GM23248 (cell line): Measurements from ENCODE around the gene IMPDH1. TPM values are rescaled to one million over a fixed set of nuclear protein-coding genes. Genes with fewer than 3 reads are reported as not detected.

ENCODE experiments used
- DNase-seq: peaks from one replicate; pipeline ENCODE4 v3.0.0-alpha.2; 2015
- H2AFZ ChIP-seq: fragments of 200-600 bp; sonication (generic); 2 replicates; pipeline ENCODE4 v1.6.1; 2016; ENCODE audit warnings: antibody characterized with exemption
- H3F3A ChIP-seq: fragments of 200-600 bp; sonication (generic); 2 replicates; pipeline ENCODE4 v1.6.1; 2016; ENCODE audit warnings: mild to moderate bottlenecking, antibody characterized with exemption, mixed run types; ENCODE audit not compliant: insufficient read depth
- H3K27ac ChIP-seq: fragments of 200-600 bp; sonication (generic); 2 replicates; pipeline ENCODE4 v1.5.1; 2016; ENCODE audit warnings: mild to moderate bottlenecking
- H3K27me3 ChIP-seq: fragments of 200-600 bp; sonication (generic); replicated peaks from 2 replicates; pipeline ENCODE4 v1.6.1; 2016; ENCODE audit warnings: mild to moderate bottlenecking; ENCODE audit not compliant: insufficient read depth
- H3K36me3 ChIP-seq: fragments of 200-600 bp; sonication (generic); 2 replicates; pipeline ENCODE4 v1.6.1; 2016; ENCODE audit warnings: low read depth, mild to moderate bottlenecking
- H3K4me1 ChIP-seq: fragments of 200-600 bp; sonication (generic); 2 replicates; pipeline ENCODE4 v1.6.1; 2016; ENCODE audit warnings: mild to moderate bottlenecking; ENCODE audit not compliant: insufficient read depth
- H3K4me2 ChIP-seq: fragments of 200-600 bp; sonication (generic); one replicate; pipeline ENCODE4 v1.6.1; 2016; ENCODE audit warnings: mild to moderate bottlenecking; ENCODE audit not compliant: unreplicated experiment
- H3K4me3 ChIP-seq: fragments of 200-600 bp; sonication (generic); 2 replicates; pipeline ENCODE4 v1.5.1; 2016; ENCODE audit warnings: mild to moderate bottlenecking
- H3K79me2 ChIP-seq: fragments of 200-600 bp; sonication (generic); 2 replicates; pipeline ENCODE4 v1.6.1; 2016; ENCODE audit warnings: mild to moderate bottlenecking; ENCODE audit not compliant: insufficient read depth
- H3K9ac ChIP-seq: fragments of 200-600 bp; sonication (generic); 2 replicates; pipeline ENCODE4 v1.6.1; 2016; ENCODE audit warnings: mild to moderate bottlenecking
- H3K9me2 ChIP-seq: fragments of 200-600 bp; sonication (generic); 2 replicates; pipeline ENCODE4 v1.6.1; 2016; ENCODE audit warnings: mixed run types, mild to moderate bottlenecking, moderate library complexity; ENCODE audit not compliant: insufficient read depth
- H3K9me3 ChIP-seq: fragments of 200-600 bp; sonication (generic); one replicate; pipeline ENCODE4 v1.6.1; 2017; ENCODE audit warnings: low read depth
- H4K20me1 ChIP-seq: fragments of 200-600 bp; sonication (generic); 2 replicates; pipeline ENCODE4 v1.6.0; 2016; ENCODE audit not compliant: insufficient read depth
- EZH2 ChIP-seq: fragments of 200-600 bp; sonication (generic); IDR thresholded peaks from 2 replicates; pipeline ENCODE4 v1.6.1; 2018; ENCODE audit warnings: antibody characterized with exemption, mild to moderate bottlenecking; ENCODE audit not compliant: insufficient read depth, poor library complexity, severe bottlenecking
- EZH2phosphoT487 ChIP-seq: fragments of 200-600 bp; sonication (generic); IDR thresholded peaks from 2 replicates; pipeline ENCODE4 v1.6.1; 2018; ENCODE audit warnings: antibody characterized with exemption, moderate library complexity, mild to moderate bottlenecking, low read depth; ENCODE audit not compliant: insufficient read depth
- WGBS, 2 experiments: methylation state at CpG; one replicate each; pipeline ENCODE4 v1.1.6; 2015 to 2017; ENCODE audit warnings: low lambda C conversion rate in 2 of 2, low coverage in 1 of 2; ENCODE audit errors: missing lambda C conversion rate in 2 of 2; 5-methylcytosine and 5-hydroxymethylcytosine counted together
- in situ Hi-C: fragments of 300-500 bp; cut with MboI; formaldehyde crosslinking; loops from 2 replicates; pipeline ENCODE4 v1.15.0; 2020
- polyA plus RNA-seq: library from polyadenylated mRNA; unstranded; fragments of >200 nt; fragmentation: Nextera tagmentation; extraction: Ambion mirVana; gene quantifications from 2 replicates; pipeline ENCODE4 v1.2.1, GENCODE V29; 2016
- total RNA-seq: library from RNA; depleted of rRNA; stranded (reverse); fragments of >200 nt; shearing (Covaris generic); gene quantifications from 2 replicates; pipeline ENCODE4 v1.2.3, GENCODE V29; 2014

IMPDH1 gene
- total and polyA plus RNA-seq, 2 experiments from 2014 or later = 89.9 to 97.3 TPM

DNA sequence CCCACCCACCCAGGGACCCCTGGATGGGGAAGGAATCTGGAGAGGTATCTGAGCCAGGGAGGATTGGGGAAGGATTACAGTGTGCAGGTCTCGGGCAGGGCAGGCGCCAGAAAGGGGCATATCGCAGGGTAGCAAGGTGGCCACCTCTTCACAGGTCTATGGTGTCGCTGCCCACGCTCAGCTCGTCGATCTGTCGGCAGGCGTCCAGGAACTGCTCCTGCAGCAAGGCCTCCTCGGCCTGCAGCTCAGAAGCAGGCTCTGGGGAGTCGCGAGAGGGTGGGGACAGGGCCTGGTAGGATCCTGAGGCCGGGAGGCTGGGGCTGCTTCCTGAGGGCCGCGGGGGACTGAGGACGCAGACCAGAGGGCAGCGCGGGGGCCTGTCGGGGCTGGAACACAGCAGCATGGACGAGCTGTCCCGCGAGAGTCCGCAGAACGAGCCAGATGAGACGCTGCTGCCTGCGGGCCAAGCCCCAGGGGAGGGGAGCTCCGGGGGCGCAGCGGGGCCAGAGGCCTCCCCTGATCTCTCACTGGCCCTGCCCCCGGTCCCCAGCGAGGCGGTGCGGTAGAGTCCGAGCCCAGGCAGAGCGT is 59.0 kb downstream of the IMPDH1 start:
- TF ChIP-seq EZH2 = no peak
- TF ChIP-seq EZH2phosphoT487 = no peak
- Histone ChIP-seq H3K79me2 (no peaks in the 10 kb centered on the region), H3K36me3 (no peaks in the 10 kb centered on the region), H3K9me2 (no peaks in the 10 kb centered on the region), H2AFZ (no peak overlapping the region), H3K9ac (no peak overlapping the region), H4K20me1 (no peaks in the 10 kb centered on the region), H3F3A (no peaks in the 10 kb centered on the region), H3K9me3 (no peaks in the 10 kb centered on the region), H3K4me2 (no peak overlapping the region), H3K4me3 (no peak overlapping the region), H3K27ac (no peak overlapping the region), H3K4me1 (no peaks in the 10 kb centered on the region), H3K27me3 (peaks cover 58% of the 10 kb centered on the region)
- DNase-seq = no peak
- in situ Hi-C loops = no loop called here
- 63 to 70% methylated on average over 22 to 34 of the region's 35 CpGs for WGBS, 2 experiments

DNA sequence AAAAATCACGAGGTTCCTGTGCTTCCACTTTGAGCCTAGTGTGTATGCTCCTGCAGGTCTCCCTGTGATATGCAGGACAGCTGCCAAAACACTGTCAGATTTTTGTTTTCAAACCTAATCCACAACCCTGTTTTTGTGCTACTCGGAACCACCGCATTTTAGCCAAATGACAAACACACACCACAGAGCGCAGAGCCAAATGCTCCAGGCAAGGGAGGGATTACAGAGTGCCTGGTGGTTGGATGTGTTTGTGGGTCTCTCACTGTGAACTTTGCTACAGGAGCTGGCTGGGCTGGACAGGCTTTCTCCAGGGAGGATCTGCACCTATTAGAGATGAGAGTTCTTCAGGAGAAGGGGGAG is 60.3 kb downstream of the IMPDH1 start:
- Histone ChIP-seq H3F3A (no peaks in the 10 kb centered on the region), H3K9ac (no peak overlapping the region), H3K27me3 (peaks cover 56% of the 10 kb centered on the region), H3K79me2 (no peaks in the 10 kb centered on the region), H4K20me1 (no peaks in the 10 kb centered on the region), H3K4me2 (no peak overlapping the region), H2AFZ (no peak overlapping the region), H3K9me3 (no peaks in the 10 kb centered on the region), H3K4me3 (no peak overlapping the region), H3K9me2 (no peaks in the 10 kb centered on the region), H3K4me1 (no peaks in the 10 kb centered on the region), H3K36me3 (no peaks in the 10 kb centered on the region), H3K27ac (no peak overlapping the region)
- DNase-seq = no peak
- in situ Hi-C loops = loop anchor here (5.0 kb wide), 1 partner anchor 33 kb away; no protein-coding TSS in a partner anchor
- 26 to 27% methylated on average over 4 of the region's 4 CpGs for WGBS, 2 experiments
- TF ChIP-seq EZH2 (no peak), EZH2phosphoT487 (no peak)

DNA sequence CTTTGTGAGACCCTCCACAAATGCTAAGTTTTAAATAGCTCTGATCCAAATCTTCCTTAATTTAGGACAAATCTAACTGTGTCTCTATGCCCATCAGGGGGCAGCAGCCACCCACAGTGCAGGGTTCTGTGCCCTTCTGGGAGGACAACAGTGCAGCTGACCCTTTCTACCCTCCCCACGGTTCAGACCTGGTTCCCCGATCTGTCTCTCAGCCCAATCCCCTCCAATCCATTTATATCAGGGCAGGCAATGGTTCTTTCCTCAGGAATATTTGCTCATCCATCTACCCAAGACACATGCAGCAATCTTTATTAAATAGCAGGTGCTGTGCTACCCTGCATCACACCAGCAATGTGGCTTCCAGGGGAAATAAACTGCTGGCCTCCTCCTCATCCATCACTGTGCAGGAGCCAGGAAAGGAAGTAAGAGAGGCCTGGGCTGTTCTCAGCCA is 62.1 kb downstream of the IMPDH1 start:
- Histone ChIP-seq H3K36me3 (no peaks in the 10 kb centered on the region), H3K79me2 (peaks cover 10% of the 10 kb centered on the region), H3K9me2 (no peaks in the 10 kb centered on the region), H3K27ac (no peak overlapping the region), H3K9ac (no peak overlapping the region), H3K4me1 (peaks cover 3% of the 10 kb centered on the region), H3K4me2 (no peak overlapping the region), H3K9me3 (no peaks in the 10 kb centered on the region), H3K27me3 (peaks cover 41% of the 10 kb centered on the region), H3K4me3 (no peak overlapping the region), H3F3A (no peaks in the 10 kb centered on the region), H4K20me1 (no peaks in the 10 kb centered on the region), H2AFZ (no peak overlapping the region)
- peak; percentile 68 for DNase-seq
- in situ Hi-C loops = loop anchor here (5.0 kb wide), 1 partner anchor 35 kb away; no protein-coding TSS in a partner anchor
- WGBS, 2 experiments = 2 to 5% methylated on average over 2 of the region's 2 CpGs
- TF ChIP-seq EZH2phosphoT487 = no peak
- TF ChIP-seq EZH2 = no peak

DNA sequence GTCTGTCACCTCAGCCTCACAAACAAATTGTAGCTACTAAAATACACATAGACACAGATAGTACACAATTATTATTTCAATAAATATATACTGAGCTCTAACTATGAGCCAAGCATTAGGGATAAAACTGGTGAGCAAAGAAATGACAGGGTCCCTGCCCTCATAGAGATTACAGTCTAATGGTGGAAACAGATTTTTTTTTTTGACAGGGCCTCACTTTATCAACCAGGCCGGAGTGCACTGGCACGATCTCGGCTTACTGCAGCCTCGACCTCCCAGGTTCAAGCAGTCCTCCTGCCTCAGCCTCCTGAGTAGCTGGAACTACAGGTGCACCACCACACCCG is 65.4 kb downstream of the IMPDH1 start:
- Histone ChIP-seq H2AFZ (peak overlapping the region; percentile 98), H3K9ac (no peak overlapping the region), H3K4me1 (peaks cover 20% of the 10 kb centered on the region), H3K79me2 (peaks cover 43% of the 10 kb centered on the region), H4K20me1 (no peaks in the 10 kb centered on the region), H3K27ac (no peak overlapping the region), H3K4me3 (no peak overlapping the region), H3K9me2 (no peaks in the 10 kb centered on the region), H3K27me3 (peaks cover 17% of the 10 kb centered on the region), H3F3A (no peaks in the 10 kb centered on the region), H3K36me3 (no peaks in the 10 kb centered on the region; the same call in 1 of the 2 replicates), H3K4me2 (peak overlapping the region; percentile 100), H3K9me3 (no peaks in the 10 kb centered on the region)
- in situ Hi-C loops = no loop called here
- WGBS, 2 experiments = 80 to 85% methylated on average over 5 of the region's 5 CpGs
- DNase-seq = no peak
- TF ChIP-seq EZH2 = no peak
- TF ChIP-seq EZH2phosphoT487 = no peak
